ENCODE measurements around the gene ALX3.
"Not testable (repeated sequence)": the region's sequence is repeated elsewhere in the genome, so short reads cannot be mapped to it uniquely, and the experiment has no call there.

Gene ALX3

GRCh38 chr1:110038271-110038670 lies 32.2 kb downstream of the ALX3 start:
- no peak for DNase-seq

GRCh38 chr1:110035236-110035752 lies 35.2 kb downstream of the ALX3 start:
- no peak for DNase-seq

- DNase-seq = peak; percentile 94
Observed at GRCh38 chr1:110034451-110035235, 35.8 kb downstream of the ALX3 start, which contains the start of gene STRIP1. TSS of gene STRIP1 (plus strand) at chr1:110034624. CDS start at chr1:110034638, 14 bp downstream.

DNA sequence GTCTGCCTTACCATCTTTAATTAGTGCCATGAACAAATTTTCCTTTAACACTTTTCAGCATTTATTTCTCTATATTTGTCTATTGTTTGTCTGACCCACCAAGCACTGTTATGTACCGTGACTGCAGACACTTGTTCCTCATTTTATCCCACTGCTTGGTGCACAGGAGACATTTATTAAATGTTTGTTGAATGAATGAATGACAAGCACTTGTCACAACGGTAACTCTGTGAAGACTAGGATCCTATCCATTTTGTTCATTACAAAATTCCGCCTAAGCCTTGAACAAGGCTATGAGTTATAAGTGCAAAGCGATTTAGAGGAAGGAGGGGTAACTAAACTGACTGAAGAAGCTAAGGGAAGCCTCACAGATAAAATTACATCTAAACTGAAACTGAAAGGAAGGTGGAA lies 36.4 kb downstream of the ALX3 start:
- DNase-seq = no peak

GRCh38 chr1:110033421-110033820 lies 37.1 kb downstream of the ALX3 start:
- no peak for DNase-seq

- no peak for DNase-seq
Observed at GRCh38 chr1:110032327-110032726, 38.1 kb downstream of the ALX3 start.

GRCh38 chr1:110030687-110031086 lies 39.8 kb downstream of the ALX3 start:
- DNase-seq = not testable (repeated sequence)

DNA sequence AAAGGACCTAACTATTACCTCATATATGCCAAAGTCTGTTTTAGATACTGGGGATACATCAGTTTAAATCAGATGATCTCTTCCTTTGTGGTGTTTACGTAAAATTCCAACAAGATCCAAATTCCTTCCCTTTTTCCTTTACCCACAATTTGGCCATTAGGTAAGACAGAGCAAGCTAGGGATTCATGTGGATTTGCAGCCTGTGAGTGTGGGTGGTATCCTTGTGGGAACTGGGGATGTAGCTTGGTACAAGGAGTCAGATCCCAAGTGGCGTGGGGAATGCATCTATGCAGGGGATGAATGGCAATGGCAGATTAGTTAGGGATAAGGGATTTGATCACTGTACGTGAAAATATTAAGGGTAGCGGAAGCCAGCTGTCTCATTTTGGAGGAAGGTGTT lies 45.9 kb downstream of the ALX3 start:
- no peak for DNase-seq

- DNase-seq = no peak
Observed at GRCh38 chr1:110021285-110021684, 49.2 kb downstream of the ALX3 start.

DNA sequence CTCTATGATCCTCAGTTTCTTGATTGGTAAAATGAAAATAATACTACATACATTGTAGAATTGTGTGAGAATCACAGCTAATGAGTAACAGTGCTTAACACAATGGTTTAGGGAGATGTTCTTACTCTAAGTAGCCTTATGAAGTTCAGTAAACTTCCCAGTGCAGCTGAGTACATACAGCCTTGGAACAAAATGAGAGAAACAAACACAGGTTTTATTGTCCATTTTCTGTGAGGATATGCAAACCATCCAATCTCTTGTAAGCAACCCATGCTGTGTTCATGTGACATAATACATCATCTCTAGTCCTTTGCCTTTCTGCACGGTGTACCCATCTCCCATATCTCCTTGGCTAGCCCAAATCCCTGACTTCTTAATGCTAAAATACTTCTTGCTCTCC lies 50.7 kb downstream of the ALX3 start:
- DNase-seq = no peak

GRCh38 chr1:110018396-110018795 lies 52.1 kb downstream of the ALX3 start:
- no peak for DNase-seq

- no peak for DNase-seq
Observed at GRCh38 chr1:110017792-110018191, 52.7 kb downstream of the ALX3 start.

DNA sequence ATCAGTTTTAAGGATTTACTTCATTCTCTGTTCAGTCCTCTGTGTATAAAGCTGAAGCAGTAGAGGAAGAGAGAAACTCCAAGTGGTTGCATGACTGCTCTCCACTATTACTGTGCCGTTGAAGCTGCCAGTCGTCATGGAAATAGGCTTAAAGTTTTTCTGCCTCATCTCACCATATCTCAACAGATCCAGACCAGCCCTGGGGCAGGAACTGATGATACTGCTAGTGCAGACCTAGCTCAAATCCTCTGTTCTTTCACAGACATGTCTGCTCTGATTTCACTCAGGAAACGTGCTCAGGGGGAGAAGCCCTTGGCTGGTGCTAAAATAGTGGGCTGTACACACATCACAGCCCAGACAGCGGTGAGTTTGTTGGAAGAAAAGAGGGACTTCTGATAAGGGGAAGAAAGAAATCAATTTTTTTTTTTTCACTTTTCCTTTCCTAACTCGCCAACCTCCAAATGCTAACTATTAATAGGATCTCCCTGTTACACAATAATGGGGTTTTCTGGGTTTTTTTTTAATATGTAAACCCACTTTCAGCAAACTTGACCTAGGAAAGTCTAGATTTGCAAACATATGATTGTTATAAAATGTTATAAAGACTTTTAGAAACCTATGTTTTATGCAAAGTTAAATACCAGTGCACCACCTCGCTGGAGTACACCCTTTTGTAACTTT lies 58.2 kb downstream of the ALX3 start:
- DNase-seq = no peak

DNA sequence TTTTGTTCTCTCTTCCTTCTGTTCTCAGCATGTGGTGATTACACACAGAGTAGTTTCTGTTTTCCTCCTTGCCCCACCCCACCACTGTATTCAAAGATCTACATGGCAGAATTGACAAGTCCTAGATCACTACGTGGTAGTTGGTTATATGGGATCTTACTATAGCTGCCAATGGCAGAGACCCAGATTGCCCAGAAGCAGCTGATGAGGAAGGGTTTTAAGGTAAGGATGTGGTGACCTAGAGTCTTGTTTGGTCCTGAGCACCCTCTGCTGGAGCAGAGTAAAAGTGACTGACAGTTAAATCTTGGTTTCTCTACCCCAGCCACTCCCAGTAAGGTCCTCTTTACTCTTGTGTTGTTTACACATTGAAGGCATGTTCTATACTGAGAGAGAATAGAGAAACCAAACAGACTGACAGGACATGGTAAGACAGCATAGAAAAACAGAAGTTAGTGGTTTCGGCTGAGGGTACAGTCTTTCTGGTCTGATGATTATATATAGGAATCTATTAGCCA lies 58.9 kb downstream of the ALX3 start:
- DNase-seq = no peak
